ENCODE data around the gene DNMBP. TPM values are rescaled to one million over a fixed set of nuclear protein-coding genes. Genes with fewer than 3 reads are reported as not detected.
"Not testable (repeated sequence)": the region's sequence is repeated elsewhere in the genome, so short reads cannot be mapped to it uniquely, and the experiment has no call there.

Gene DNMBP
- total RNA-seq, 1 donor from 2014 or later: 34.0 TPM

GRCh38 chr10:99914236-99914635 lies 95.5 kb downstream of the DNMBP start:
- DNase-seq (ENCODE audit: low read depth, low spot score): no peak

DNA sequence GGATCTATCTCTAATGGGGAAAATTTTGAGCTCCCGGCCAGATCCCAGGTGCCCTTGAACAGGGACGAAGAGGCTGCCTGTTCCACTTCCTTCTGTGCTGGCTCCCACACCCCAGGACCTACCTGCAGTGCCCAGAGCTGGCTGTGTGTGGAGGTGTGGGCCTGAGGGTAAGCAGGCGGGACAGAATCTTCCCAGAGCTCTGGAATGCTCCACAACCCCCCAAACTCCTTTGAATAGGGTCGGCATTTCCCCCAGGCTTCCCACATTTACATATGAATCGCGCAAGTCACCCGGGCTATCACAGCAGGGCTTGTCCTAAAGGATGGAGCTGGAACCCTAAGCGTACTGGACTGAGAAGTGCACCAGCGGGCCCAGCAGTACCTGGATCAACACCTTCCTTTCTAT lies 95.9 kb downstream of the DNMBP start:
- DNase-seq (ENCODE audit: low read depth, low spot score): no peak

DNA sequence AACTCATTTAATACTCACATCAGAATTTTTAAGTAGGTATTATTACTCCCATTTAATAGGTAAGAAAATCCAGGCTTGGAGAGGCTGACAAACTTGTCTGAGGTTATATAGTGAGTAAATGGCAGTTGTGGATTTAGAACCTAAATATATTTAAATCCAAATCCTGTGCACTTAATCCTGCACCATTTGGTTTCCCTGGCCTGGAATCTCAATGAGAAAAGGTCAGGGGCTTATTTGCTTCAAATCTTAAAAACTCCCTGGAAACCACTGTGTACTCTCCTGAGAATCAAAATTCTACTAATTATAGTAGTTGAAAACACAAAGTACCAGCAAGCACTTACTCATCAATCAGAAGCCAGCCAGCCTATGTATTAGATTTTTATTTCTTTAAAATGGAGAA lies 97.7 kb downstream of the DNMBP start:
- no peak for DNase-seq (ENCODE audit: low read depth, low spot score)

DNA sequence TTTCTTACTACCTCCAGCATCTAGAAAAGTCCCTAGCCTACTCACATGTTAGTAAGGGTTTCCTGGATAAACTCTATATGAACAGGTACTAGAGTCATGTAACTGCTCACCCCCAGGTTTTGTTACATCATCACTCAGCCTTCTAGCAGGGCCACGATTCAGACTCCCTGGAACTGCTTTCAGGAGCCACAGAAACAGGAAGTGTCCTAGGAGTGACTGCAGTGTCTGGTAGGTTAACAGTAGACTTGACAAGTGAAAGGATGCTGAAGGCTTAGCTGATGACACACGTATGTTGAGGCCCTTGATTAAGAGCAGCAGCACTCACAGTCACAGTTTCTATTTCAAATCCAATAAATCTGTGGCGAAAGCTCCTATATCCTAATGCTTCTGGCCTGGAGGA lies 101.2 kb downstream of the DNMBP start:
- no peak for DNase-seq (ENCODE audit: low read depth, low spot score)

- DNase-seq (ENCODE audit: low read depth, low spot score): peak; percentile 56
These were observed 103.3 kb downstream of the DNMBP start for GRCh38 chr10:99906470-99906869.

DNA sequence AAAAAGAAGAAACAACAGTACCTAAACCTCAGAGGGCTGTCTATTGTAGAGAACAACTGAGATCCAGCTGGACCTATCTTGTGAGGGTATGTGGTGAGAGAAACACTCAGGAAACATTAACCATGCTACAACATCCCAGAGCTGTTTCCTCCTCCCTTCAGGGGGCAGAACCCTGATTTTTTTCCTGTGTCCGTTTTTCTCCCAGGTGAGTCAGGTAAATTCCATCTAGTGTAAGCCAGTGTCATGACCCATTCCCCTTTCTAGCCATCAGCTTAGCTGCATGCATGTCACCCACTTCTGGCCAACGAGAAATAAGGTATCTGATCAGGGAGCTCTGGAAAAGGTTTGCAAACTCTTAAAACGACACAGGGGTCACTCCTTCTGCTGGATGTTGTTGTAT lies 103.8 kb downstream of the DNMBP start:
- no peak for DNase-seq (ENCODE audit: low read depth, low spot score)

GRCh38 chr10:99895867-99896266 lies 113.9 kb downstream of the DNMBP start:
- no peak for DNase-seq (ENCODE audit: low read depth, low spot score)

- not testable (repeated sequence) for DNase-seq (ENCODE audit: low read depth, low spot score)
These were observed 114.7 kb downstream of the DNMBP start for GRCh38 chr10:99895066-99895465.

- no peak for DNase-seq (ENCODE audit: low read depth, low spot score)
These were observed 115.1 kb downstream of the DNMBP start for GRCh38 chr10:99894613-99895012.

DNA sequence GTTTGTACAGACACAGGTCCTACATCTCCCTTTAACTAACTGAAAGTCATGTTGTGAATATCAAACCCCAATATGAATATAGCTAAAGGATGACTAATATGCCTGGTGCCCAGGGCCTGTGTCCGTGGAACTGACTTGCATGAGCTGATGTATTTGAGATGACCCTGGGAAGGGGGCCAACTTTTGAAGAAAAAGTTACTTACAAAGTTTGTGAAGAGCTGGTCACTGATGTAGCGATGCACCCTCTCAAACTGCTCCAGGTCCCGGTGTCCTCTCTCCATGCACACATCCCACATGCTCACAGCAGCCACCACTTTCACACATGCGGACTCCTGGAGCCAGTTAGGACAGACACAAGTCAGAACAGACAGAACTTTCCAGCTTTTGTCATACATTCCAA lies 121.1 kb downstream of the DNMBP start:
- no peak for DNase-seq (ENCODE audit: low read depth, low spot score)

GRCh38 chr10:99883523-99883922 lies 126.2 kb downstream of the DNMBP start:
- no peak for DNase-seq (ENCODE audit: low read depth, low spot score)

DNA sequence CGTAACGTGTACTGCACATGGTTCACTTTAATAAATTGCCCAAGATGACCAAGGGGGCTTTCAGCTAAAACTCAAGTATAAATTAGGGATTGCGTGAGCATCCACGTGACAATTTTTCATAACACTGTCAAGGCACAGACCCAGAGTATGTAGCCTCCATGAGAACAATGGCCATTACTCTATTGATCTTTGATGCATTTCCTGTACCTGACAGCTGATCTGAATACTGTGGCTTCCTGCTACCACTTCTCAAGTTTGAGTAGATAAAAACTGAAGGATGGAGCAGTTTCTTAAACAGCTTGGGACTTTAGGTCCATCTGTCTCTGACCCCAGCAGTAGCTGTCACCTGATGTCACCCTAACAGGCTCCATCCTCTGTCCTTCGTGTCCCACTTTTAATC lies 128.4 kb downstream of the DNMBP start:
- no peak for DNase-seq (ENCODE audit: low read depth, low spot score)

DNA sequence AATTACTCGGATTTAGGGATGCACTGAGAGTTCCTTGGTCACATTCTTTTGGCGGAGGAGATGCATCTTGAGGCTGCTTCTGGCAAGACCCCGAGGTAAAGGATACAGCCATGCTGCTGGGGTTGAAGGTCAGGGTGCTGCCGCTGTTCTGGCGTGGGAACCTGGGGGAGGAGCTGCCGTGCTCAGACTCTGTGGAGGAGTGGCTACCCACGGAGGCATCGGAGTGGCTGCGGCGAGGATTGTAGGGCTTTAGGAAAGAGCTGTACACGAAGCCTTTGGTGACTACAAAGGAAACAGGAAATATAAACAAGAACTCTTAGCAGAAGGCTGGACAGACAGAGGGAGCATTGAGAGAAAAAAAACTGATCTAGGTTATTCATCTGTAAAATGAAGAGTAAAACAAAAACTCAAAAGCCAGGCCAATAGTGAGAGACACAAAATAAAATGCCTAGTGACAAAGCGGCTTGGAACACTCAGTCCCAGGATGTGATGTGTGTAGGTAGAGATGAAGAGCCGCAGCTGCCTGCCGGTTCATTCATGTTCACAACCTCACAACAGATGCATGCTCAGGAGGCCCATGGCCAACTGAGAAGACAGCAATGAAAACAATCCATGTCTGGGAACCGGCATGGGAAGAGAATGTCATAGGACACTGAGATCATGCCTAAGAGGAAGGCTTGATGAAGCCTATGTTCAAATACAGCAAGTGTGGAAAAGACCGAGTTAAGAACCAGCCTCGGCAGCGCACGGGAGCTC lies 129.5 kb downstream of the DNMBP start:
- peak; percentile 41 for DNase-seq (ENCODE audit: low read depth, low spot score)

GRCh38 chr10:99875473-99875872 lies 134.3 kb downstream of the DNMBP start:
- DNase-seq (ENCODE audit: low read depth, low spot score): no peak

DNA sequence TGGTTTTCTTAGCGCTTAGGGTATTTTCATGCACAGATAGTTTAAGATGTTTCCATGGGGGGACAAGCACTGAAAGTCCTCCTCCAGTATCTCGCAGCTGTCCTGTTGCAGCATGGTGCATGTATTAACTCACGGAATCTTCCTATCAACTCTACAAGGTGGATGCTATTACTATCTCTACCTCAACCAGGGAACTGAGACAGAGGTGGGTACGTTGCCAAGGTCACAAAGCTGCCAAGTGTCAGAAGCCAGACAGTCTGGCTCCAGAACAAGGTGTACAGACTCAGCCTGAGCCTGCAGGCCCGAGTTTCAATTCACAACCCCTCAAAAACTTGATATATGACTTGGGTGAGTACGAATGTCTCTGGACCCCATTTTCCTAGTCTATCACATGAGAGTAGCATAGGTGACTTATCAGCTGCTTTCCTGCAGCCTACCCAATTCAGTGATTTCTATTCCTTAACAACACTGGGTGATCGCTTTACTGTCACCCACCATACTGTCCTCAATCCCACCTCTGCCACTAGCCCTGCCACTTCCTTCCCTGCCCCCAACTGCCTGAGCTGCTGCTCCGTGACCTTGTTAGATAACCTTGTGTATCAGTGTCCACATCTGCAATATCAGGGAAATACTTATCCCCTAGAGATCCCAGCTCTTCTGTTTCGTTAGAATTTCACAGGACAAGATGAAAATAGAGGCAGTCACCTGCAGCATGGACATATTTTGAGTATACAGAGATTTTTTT lies 135.2 kb downstream of the DNMBP start:
- DNase-seq (ENCODE audit: low read depth, low spot score): no peak

DNA sequence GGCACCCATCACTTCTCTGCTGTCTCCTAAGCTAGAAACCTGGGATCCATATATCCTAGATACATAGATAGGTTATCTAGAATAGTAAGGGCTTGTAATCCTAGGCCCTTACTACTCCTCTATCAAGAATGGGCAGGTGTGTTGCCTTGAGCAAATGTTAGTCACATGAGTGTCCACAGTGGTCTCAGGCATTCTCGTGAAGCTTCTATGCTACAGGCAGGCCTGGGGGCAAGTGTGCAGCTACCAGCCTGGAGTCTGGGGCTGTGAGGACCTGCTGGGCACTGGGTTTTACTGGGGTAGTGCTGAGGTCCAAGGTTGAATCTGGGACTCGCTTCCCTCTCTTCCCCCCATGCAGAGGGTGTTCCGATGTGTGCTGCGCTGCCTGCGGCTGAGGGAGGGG lies 135.9 kb downstream of the DNMBP start:
- no peak for DNase-seq (ENCODE audit: low read depth, low spot score)

DNA sequence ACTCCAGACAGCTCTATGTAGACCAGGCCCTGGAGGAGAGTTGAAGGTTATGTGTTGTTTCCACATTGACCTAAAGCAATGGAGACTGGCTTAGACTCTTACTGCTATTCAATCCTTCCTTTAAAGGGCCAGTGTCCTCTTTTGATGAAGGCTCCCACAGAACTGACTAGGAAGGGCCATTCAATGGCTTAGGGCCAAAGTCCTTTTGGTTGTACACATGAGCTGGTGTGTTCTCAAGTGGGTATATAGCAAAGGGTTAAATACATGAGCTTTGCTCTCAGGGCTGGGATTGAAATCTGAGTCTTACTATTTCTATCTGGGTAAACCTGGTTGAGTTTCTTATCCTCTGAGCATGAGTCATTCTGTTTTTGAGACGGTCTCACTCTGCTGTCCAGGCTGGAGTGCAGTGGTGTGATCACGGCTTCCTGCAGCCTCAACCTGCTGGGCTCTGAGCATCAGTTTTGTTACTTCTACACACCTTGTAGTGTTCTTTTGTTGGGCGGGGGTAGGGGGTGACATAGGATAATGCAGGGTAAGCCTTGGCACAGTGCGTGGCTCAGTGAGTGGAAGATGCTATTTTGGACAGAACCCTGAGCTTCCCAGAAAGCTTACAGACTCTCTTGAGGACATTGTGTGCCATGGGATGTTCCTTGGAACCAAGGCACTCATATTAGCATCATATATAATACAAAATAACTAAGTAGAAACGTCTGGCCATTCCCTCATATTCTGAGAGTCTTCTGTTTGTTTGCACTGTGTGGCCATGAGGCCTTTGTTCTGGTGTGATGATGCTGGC lies 137.2 kb downstream of the DNMBP start:
- DNase-seq (ENCODE audit: low read depth, low spot score): no peak

DNA sequence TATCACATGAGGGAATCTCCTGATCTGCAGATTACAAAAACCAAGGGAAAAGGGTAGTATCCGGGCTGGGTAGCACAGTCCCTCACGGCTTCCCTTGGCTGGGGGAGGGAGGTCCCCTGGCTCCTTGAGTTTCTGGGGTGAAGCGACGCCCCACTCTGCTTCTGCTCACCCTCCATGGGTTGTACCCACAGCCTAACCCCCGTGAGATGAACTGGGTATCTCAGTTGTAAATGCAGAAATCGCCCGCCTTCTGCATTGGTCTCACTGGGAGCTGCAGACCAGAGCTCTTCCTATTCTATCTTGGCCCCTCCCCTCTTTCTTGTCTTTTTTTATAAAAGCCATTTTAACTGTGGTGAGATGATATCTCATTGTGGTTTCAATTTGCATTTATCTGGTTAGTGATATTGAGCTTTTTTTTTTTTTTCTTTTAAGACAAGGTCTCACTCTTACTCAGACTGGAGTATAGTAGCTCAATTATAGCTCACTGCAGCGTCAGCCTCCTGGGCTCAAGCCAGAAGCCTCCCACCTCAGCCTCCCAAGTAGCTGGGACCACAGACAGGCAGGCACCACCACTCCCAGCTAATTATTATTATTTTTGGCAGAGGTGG lies 139.5 kb downstream of the DNMBP start:
- no peak for DNase-seq (ENCODE audit: low read depth, low spot score)

- no peak for DNase-seq (ENCODE audit: low read depth, low spot score)
These were observed 140.1 kb downstream of the DNMBP start for GRCh38 chr10:99869581-99870122.

- not testable (repeated sequence) for DNase-seq (ENCODE audit: low read depth, low spot score)
These were observed 142.5 kb downstream of the DNMBP start for GRCh38 chr10:99867250-99867649.

DNA sequence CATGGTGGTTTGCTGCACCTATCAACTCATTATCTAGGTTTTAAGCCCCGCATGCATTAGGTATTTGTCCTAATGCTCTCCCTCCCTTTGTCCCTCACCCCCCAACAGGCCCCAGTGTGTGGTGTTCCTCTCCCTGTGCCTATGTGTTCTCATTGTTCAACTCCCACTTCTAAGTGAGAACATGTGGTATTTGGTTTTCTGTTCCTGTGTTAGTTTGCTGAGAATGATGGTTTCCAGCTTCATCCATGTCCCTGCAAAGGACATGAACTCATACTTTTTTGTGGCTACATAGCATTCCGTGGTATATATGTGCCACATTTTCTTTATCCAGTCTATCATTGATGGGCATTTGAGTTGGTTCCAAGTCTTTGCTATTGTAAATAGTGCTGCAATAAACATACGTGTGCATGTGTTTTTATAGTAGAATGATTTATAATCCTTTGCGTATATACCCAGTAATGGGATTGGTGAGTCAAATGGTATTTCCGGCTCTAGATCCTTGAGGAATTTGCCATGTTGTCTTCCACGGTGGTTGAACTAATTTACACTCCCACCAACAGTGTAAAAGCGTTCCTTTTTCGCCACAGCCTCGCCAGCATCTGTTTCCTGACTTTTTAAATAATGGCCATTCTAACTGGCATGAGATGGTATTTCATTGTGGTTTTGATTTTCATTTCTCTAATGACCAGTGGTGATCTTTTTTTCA lies 146.1 kb downstream of the DNMBP start:
- not testable (repeated sequence) for DNase-seq (ENCODE audit: low read depth, low spot score)
